ENCODE results near the gene OLIG3. TPM values are rescaled to one million over a fixed set of nuclear protein-coding genes. Genes with fewer than 3 reads are reported as not detected.

OLIG3 gene
- total and polyA plus RNA-seq, 2 of the 8 experiments (the other 6 are each of a cell fraction or from before 2014, with no cell fraction given), result 0.60 to 1.3 TPM

DNA sequence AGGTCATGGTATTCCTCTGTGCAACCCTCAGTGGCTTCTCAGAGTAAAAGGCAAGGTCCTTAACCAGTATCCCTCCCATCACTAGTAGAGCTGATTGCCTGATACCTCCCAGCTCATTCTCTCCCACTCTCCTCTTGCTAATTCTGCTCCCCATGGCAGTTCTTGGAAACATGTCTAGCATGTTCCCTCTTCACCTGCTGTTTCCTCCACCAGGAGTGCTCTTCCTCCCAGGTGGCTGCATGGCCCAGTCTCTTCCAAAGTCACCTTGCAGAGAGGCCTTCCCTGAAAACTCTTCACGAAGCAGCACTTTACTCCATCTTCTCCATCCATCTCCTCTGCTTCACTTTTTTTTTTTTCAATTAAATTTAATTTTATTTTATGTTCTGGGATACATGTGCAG is 36.2 kb upstream of the OLIG3 start:
- 75% methylated on average over 1 of the region's 1 CpG; no CpG with 5 or more reads in 1 of the 2 experiments for WGBS, 2 experiments (ENCODE audit: extremely low coverage in 1 of 2, insufficient coverage in 1 of 2, insufficient read length in 1 of 2, insufficient replicate concordance in 2 of 2, low coverage in 1 of 2, low lambda C conversion rate in 2 of 2, missing lambda C conversion rate in 1 of 2)
- no peak overlapping the region for H2BK20ac ChIP-seq (ENCODE audit: low read length)
- H3K23me2 ChIP-seq (ENCODE audit: low read depth, low read length), result peaks cover 2% of the 10 kb centered on the region; the same call in 1 of the 2 replicates
- no peak for DNase-seq (ENCODE audit: low read depth in 1 of 2, low spot score in 2 of 2)
- no peak overlapping the region for H2AK5ac ChIP-seq (ENCODE audit: low read depth, low read length)
- H3K23ac ChIP-seq (ENCODE audit: insufficient read length), result no peak overlapping the region
- no peak overlapping the region for H3K4me3 ChIP-seq (ENCODE audit: extremely low read depth in 1 of 4, insufficient read depth in 2 of 4, low read depth in 3 of 4, low read length in 4 of 4)
- H4K8ac ChIP-seq (ENCODE audit: extremely low read depth, insufficient read depth, low read length), result no peak overlapping the region
- H2BK5ac ChIP-seq (ENCODE audit: low read depth, low read length), result no peak overlapping the region
- H3K18ac ChIP-seq (ENCODE audit: extremely low read depth, low read length), result no peak overlapping the region
- H2BK120ac ChIP-seq (replicated peaks; ENCODE audit: low read depth, low read length), result no peak overlapping the region
- CTCF ChIA-PET (ENCODE audit: partially characterized antibody), result interaction anchor here (0.6 to 2.2 kb wide), 10 partner anchors 8 to 235 kb away, joined by 3 to 8 read pairs (median 4); no protein-coding TSS in a partner anchor
- no peaks in the 10 kb centered on the region for H4K20me1 ChIP-seq (replicated peaks in 1 of 2; ENCODE audit: control insufficient read depth in 1 of 2, insufficient read depth in 2 of 2, low read length in 2 of 2)
- no peak overlapping the region for H3K14ac ChIP-seq (ENCODE audit: insufficient read length)
- H3K27ac ChIP-seq (ENCODE audit: low read depth, low read length), result no peak overlapping the region
- no peak overlapping the region for H3K9ac ChIP-seq (replicated peaks in 1 of 4; ENCODE audit: extremely low read depth in 1 of 4, low read depth in 3 of 4, low read length in 3 of 4)
- no peak overlapping the region for H2BK15ac ChIP-seq (ENCODE audit: low read length)
- H3K36me3 ChIP-seq (ENCODE audit: control insufficient read depth in 2 of 4, insufficient read depth in 4 of 4, low read length in 3 of 4), result no peaks in the 10 kb centered on the region; a peak in 1 of 8 replicates
- H3K56ac ChIP-seq (replicated peaks; ENCODE audit: insufficient read length, low read depth, low read length), result no peak overlapping the region
- no peaks in the 10 kb centered on the region for H3K79me2 ChIP-seq (ENCODE audit: control insufficient read depth in 1 of 2, insufficient read depth in 2 of 2, low read length in 2 of 2)
- H3K4me1 ChIP-seq (replicated peaks in 1 of 4; ENCODE audit: control insufficient read depth in 3 of 4, insufficient read depth in 4 of 4, low read length in 3 of 4), result no peaks in the 10 kb centered on the region
- FAIRE-seq, result no peak
- no peaks in the 10 kb centered on the region for H3K79me1 ChIP-seq (ENCODE audit: low read depth, low read length)
- H4K91ac ChIP-seq (replicated peaks; ENCODE audit: insufficient read length, low read length), result no peak overlapping the region
- H4K5ac ChIP-seq (ENCODE audit: insufficient read length, low read depth, low read length), result no peak overlapping the region
- H3K27me3 ChIP-seq (replicated peaks in 1 of 4; ENCODE audit: control insufficient read depth in 3 of 4, extremely low read depth in 1 of 4, insufficient read depth in 3 of 4, low read length in 3 of 4), result no peaks in the 10 kb centered on the region
- H3K4ac ChIP-seq (replicated peaks; ENCODE audit: insufficient read length, low read depth, low read length), result no peak overlapping the region
- POLR2A ChIA-PET (ENCODE audit: partially characterized antibody), result no interaction called here
- no peak overlapping the region for H2BK12ac ChIP-seq (ENCODE audit: low read depth, low read length)
- H3K4me2 ChIP-seq (ENCODE audit: insufficient read depth in 1 of 2, low read depth in 2 of 2, low read length in 2 of 2), result no peak overlapping the region
- H2AFZ ChIP-seq (ENCODE audit: low read length), result no peak overlapping the region
- H3K9me3 ChIP-seq (ENCODE audit: insufficient read depth in 2 of 2, low read depth in 1 of 2, low read length in 1 of 2), result 0 out of 4 replicates have a peak, but pooled peaks cover 0 to 4% of the 10 kb centered on the region in 2 experiments
- TF ChIP-seq TBP (IDR thresholded peaks at IDR 0.05; ENCODE audit: low read depth, low read length), result no peak
- no peak for TF ChIP-seq USF2 (IDR thresholded peaks at IDR 0.05; ENCODE audit: low read length)
- TF ChIP-seq CTCF (IDR thresholded peaks at IDR 0.05; ENCODE audit: control extremely low read depth in 1 of 3, insufficient read depth in 1 of 3, low read depth in 1 of 3, low read length in 3 of 3), result peak; percentile 23 to 46 (median 26); a peak in 3 of 4 replicates
- TF ChIP-seq RNF2 (IDR thresholded peaks at IDR 0.05; ENCODE audit: borderline replicate concordance, low read depth, low read length, missing control alignments, poor library complexity, severe bottlenecking), result no peak
- no peak for TF ChIP-seq RBBP5 (IDR thresholded peaks at IDR 0.05; ENCODE audit: borderline replicate concordance, low read depth, low read length)
- TF ChIP-seq, protein P1, sequence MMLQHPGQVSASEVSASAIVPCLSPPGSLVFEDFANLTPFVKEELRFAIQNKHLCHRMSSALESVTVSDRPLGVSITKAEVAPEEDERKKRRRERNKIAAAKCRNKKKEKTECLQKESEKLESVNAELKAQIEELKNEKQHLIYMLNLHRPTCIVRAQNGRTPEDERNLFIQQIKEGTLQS (IDR thresholded peaks at IDR 0.05; ENCODE audit: insufficient read depth, low read depth, low read length), result no peak
- no peak for TF ChIP-seq EP300 (IDR thresholded peaks at IDR 0.05; ENCODE audit: borderline replicate concordance in 1 of 2, low read depth in 2 of 2, low read length in 2 of 2)
